ENCODE data around the gene THSD7B.
"Not testable (repeated sequence)": the region's sequence is repeated elsewhere in the genome, so short reads cannot be mapped to it uniquely, and the experiment has no call there.

DNA sequence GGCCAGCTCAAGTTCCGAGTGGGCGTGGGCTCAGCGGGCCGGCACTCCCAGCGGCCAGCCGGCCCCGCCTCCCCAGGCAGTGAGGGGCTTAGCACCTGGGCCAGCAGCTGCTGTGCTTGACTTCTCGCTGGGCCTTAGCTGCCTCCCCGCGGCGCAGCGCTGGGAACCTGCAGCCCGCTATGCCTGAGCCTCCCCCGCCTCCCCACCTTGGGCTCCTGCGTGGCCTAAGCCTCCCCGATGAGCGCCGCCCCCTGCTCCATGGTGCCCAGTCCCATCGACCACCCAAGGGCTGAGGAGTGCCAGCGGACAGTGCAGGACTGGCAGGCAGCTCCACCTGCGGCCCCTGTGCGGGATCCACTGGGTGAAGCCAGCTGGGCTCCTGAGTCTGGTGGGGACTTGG lies 6.8 kb upstream of the THSD7B start:
- TF ChIP-seq TAF1 (IDR thresholded peaks at IDR 0.05; ENCODE audit: low read depth, low read length); TAF7 (optimal IDR thresholded peaks at IDR 0.05; ENCODE audit: borderline replicate concordance, low read depth, low read length); RFX5 (IDR thresholded peaks at IDR 0.05; ENCODE audit: borderline replicate concordance, low read depth, low read length); JUN (IDR thresholded peaks at IDR 0.05; ENCODE audit: low read depth, low read length); HDAC2 (IDR thresholded peaks at IDR 0.05; ENCODE audit: borderline replicate concordance in 1 of 2, low read depth in 2 of 2, low read length in 2 of 2): not testable (repeated sequence)
- TF ChIP-seq, protein P1, sequence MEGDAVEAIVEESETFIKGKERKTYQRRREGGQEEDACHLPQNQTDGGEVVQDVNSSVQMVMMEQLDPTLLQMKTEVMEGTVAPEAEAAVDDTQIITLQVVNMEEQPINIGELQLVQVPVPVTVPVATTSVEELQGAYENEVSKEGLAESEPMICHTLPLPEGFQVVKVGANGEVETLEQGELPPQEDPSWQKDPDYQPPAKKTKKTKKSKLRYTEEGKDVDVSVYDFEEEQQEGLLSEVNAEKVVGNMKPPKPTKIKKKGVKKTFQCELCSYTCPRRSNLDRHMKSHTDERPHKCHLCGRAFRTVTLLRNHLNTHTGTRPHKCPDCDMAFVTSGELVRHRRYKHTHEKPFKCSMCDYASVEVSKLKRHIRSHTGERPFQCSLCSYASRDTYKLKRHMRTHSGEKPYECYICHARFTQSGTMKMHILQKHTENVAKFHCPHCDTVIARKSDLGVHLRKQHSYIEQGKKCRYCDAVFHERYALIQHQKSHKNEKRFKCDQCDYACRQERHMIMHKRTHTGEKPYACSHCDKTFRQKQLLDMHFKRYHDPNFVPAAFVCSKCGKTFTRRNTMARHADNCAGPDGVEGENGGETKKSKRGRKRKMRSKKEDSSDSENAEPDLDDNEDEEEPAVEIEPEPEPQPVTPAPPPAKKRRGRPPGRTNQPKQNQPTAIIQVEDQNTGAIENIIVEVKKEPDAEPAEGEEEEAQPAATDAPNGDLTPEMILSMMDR (IDR thresholded peaks at IDR 0.05; ENCODE audit: control extremely low read depth in 1 of 3, insufficient read depth in 1 of 3, low read depth in 1 of 3, low read length in 3 of 3): not testable (repeated sequence)
